Measurements from ENCODE around the gene TAGAP.

The TAGAP gene

DNA sequence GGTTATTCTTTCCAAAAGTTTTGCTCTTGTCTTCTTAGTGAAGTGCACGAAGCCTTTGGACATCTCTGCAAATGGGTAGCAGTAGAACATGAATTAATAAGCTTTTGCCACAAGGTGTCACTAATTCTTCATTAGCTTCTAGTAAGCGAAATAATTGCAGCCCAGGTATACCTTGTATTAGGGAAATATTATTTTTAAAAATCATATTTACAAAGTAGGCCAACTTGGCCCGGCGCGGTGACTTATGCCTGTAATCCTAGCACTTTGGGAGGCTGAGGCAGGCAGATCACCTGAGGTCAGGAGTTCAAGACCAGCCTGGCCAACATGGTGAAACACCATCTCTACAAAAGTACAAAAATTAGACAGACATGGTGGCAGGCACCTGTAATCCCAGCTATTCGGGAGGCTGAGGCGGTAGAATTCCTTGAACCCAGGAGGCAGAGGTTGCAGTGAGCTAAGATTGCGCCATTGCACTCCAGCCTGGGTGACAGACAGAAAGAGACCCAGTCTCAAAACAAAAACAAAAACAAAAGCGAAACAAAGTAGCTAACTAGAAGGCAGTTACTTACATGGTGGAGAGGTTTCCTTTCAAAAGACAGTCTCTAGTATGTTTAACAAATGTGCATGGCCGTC lies 36.0 kb downstream of the TAGAP start:
- no peaks in the 10 kb centered on the region for H3K79me2 ChIP-seq (ENCODE audit: low read length)
- H3K9ac ChIP-seq (ENCODE audit: low read length), result peak overlapping the region; percentile 31; the same call in 1 of the 2 replicates
- no peaks in the 10 kb centered on the region for H3K36me3 ChIP-seq (replicated peaks; ENCODE audit: insufficient read depth, low read length)
- no peaks in the 10 kb centered on the region for H3K9me2 ChIP-seq (replicated peaks; ENCODE audit: insufficient read depth, low read length)
- H3F3A ChIP-seq (ENCODE audit: insufficient read depth, low read length), result no peaks in the 10 kb centered on the region
- no peaks in the 10 kb centered on the region for H4K20me1 ChIP-seq (ENCODE audit: insufficient read depth, low read length)
- no peaks in the 10 kb centered on the region for H3K4me1 ChIP-seq (ENCODE audit: low read length)
- H2AFZ ChIP-seq (ENCODE audit: low read length), result peak overlapping the region; percentile 80
- H3K4me3 ChIP-seq (ENCODE audit: low read length), result peak overlapping the region; percentile 53
- DNase-seq, result peak; percentile 60
- H3K27ac ChIP-seq (ENCODE audit: low read length), result no peak overlapping the region; the same call in 1 of the 2 replicates
- H3K4me2 ChIP-seq (ENCODE audit: low read depth, low read length), result peak overlapping the region; percentile 57
- no peaks in the 10 kb centered on the region for H3K9me3 ChIP-seq (replicated peaks; ENCODE audit: insufficient read depth, low read length)
- TF ChIP-seq EZH2phosphoT487 (IDR thresholded peaks at IDR 0.05; ENCODE audit: low read length) (no peak), CTCF (IDR thresholded peaks at IDR 0.05; ENCODE audit: low read length) (peak; percentile 42)
- H3K27me3 ChIP-seq (replicated peaks; ENCODE audit: insufficient read depth, low read length), result no peaks in the 10 kb centered on the region

DNA sequence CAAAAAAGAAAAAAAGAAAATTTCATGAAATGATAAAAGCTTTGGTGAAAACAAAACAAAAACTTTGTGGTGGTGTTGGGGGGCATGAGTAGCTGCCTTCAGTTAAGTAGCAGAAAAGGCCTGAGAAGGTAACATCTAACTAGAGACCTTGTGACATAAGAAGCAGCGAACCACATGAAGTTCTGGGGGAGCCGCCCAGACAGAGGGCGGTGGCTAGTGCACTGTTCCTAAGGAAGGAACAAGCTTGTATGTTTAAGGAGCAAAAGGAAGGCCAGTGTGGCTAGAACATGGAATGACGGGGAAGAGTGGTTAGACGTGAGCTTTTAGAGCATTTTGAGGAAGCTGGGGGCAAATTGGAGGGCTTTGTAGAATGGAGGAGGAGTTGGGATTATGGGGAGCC lies 37.3 kb downstream of the TAGAP start:
- Histone ChIP-seq H3K36me3 (replicated peaks; ENCODE audit: insufficient read depth, low read length) (no peaks in the 10 kb centered on the region), H3K79me2 (ENCODE audit: low read length) (no peaks in the 10 kb centered on the region), H3K27me3 (replicated peaks; ENCODE audit: insufficient read depth, low read length) (no peaks in the 10 kb centered on the region), H3K9me2 (replicated peaks; ENCODE audit: insufficient read depth, low read length) (no peaks in the 10 kb centered on the region), H3K4me3 (ENCODE audit: low read length) (no peak overlapping the region), H3K4me1 (ENCODE audit: low read length) (no peaks in the 10 kb centered on the region), H3F3A (ENCODE audit: insufficient read depth, low read length) (no peaks in the 10 kb centered on the region), H2AFZ (ENCODE audit: low read length) (no peak overlapping the region), H3K4me2 (ENCODE audit: low read depth, low read length) (no peak overlapping the region), H3K9me3 (replicated peaks; ENCODE audit: insufficient read depth, low read length) (no peaks in the 10 kb centered on the region), H3K27ac (ENCODE audit: low read length) (no peak overlapping the region), H4K20me1 (ENCODE audit: insufficient read depth, low read length) (no peaks in the 10 kb centered on the region), H3K9ac (ENCODE audit: low read length) (no peak overlapping the region)
- TF ChIP-seq EZH2 (optimal IDR thresholded peaks at IDR 0.05; ENCODE audit: low read depth, low read length), result no peak
- no peak for TF ChIP-seq CTCF (IDR thresholded peaks at IDR 0.05; ENCODE audit: low read length)
- no peak for TF ChIP-seq EZH2phosphoT487 (IDR thresholded peaks at IDR 0.05; ENCODE audit: low read length)
- DNase-seq, result no peak

DNA sequence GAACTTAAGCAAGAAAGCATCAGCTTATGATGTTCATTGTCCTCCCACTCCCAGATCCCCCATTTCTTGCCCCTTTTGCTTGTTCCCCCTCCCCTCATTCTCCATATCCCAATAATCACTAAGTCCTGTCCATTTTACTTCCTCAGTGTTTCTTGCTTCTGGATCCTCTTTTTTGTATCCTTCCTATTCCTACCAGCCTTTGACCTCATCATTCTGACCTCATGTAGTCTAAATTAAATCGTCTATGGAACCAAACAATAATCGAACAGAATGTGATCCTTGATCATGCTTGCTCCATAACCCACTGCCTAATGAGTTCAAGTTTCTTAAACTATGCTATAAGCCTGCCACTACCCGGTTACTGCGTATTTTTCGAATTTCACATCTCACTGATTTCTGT lies 39.4 kb downstream of the TAGAP start:
- Histone ChIP-seq H4K20me1 (ENCODE audit: insufficient read depth, low read length) (no peaks in the 10 kb centered on the region), H3K9ac (ENCODE audit: low read length) (no peak overlapping the region), H3K9me3 (replicated peaks; ENCODE audit: insufficient read depth, low read length) (no peaks in the 10 kb centered on the region), H3K4me1 (ENCODE audit: low read length) (no peaks in the 10 kb centered on the region), H3K79me2 (ENCODE audit: low read length) (no peaks in the 10 kb centered on the region), H3F3A (ENCODE audit: insufficient read depth, low read length) (no peaks in the 10 kb centered on the region), H3K27ac (ENCODE audit: low read length) (no peak overlapping the region), H3K4me3 (ENCODE audit: low read length) (no peak overlapping the region), H3K9me2 (replicated peaks; ENCODE audit: insufficient read depth, low read length) (no peaks in the 10 kb centered on the region), H3K36me3 (replicated peaks; ENCODE audit: insufficient read depth, low read length) (no peaks in the 10 kb centered on the region), H3K27me3 (replicated peaks; ENCODE audit: insufficient read depth, low read length) (no peaks in the 10 kb centered on the region), H3K4me2 (ENCODE audit: low read depth, low read length) (no peak overlapping the region), H2AFZ (ENCODE audit: low read length) (no peak overlapping the region)
- DNase-seq, result no peak
- TF ChIP-seq CTCF (IDR thresholded peaks at IDR 0.05; ENCODE audit: low read length) (no peak), EZH2phosphoT487 (IDR thresholded peaks at IDR 0.05; ENCODE audit: low read length) (no peak), EZH2 (optimal IDR thresholded peaks at IDR 0.05; ENCODE audit: low read depth, low read length) (no peak)
